ENCODE results near the gene RAPGEF2.

The RAPGEF2 gene

DNA sequence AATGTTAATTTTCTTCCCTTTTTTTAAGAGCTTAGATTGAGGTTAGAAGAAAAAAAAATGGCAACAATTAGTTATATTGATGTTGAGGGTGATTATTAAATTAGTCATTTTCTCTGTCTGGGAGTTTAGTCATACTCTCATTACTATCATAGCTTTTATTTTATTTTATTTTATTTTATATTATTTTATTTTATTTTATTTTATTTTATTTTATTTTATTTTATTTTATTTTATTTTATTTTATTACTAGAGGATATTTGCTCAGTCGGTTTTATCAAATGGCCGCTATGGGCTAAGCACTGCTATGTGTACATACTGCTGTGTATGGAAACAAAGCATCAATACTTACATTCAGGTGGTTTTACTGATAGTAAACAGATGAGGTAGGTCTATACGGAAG, 239.5 kb downstream of the RAPGEF2 start:
- TF ChIP-seq, protein P1, sequence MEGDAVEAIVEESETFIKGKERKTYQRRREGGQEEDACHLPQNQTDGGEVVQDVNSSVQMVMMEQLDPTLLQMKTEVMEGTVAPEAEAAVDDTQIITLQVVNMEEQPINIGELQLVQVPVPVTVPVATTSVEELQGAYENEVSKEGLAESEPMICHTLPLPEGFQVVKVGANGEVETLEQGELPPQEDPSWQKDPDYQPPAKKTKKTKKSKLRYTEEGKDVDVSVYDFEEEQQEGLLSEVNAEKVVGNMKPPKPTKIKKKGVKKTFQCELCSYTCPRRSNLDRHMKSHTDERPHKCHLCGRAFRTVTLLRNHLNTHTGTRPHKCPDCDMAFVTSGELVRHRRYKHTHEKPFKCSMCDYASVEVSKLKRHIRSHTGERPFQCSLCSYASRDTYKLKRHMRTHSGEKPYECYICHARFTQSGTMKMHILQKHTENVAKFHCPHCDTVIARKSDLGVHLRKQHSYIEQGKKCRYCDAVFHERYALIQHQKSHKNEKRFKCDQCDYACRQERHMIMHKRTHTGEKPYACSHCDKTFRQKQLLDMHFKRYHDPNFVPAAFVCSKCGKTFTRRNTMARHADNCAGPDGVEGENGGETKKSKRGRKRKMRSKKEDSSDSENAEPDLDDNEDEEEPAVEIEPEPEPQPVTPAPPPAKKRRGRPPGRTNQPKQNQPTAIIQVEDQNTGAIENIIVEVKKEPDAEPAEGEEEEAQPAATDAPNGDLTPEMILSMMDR (IDR thresholded peaks at IDR 0.05) = no peak

DNA sequence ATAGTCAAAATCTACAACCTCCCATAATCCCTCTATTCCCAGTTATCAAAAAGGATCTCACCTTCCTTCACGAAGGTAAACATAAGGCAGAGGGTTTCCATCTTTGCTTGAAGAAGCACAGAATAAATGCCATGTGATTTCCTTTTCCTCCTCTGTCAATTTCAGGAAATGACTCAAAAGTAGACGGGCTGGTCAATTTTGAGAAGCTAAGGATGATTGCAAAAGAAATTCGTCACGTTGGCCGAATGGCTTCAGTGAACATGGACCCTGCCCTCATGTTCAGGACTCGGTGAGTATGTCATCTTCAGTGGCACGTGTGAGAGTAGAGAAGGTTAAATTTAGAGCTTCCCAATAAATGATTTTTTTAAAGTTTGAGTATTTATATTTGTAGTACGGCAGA, 240.2 kb downstream of the RAPGEF2 start:
- TF ChIP-seq, protein P1 (IDR thresholded peaks at IDR 0.05) = no peak

DNA sequence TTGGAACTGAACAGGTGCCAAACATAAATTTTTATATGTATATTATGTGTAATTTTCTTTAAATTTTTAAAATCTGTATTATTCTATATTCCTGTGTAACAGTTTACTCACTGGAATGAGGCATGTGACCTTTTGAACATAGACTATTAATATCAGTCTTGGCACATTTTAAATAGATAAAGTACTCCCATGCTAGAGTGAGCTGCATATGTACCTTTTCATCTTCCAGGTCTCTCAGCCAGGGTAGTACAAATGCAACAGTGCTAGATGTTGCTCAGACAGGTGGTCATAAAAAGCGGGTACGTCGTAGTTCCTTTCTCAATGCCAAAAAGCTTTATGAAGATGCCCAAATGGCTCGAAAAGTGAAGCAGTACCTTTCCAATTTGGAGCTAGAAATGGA, 242.0 kb downstream of the RAPGEF2 start:
- TF ChIP-seq, protein P1 (IDR thresholded peaks at IDR 0.05) = no peak

DNA sequence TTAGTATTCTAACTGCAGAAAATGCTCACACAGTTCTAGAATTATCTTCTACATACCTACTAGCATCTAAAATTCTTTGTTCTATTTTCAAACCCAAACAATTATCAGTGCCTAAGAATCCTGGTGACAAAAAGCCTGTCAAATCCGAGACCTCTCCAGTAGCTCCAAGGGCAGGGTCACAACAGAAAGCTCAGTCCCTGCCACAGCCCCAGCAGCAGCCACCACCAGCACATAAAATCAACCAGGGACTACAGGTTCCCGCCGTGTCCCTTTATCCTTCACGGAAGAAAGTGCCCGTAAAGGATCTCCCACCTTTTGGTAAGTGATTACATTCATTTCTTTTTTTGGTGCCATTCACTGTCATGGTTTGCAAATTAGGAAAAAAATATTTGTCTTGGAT, 243.8 kb downstream of the RAPGEF2 start:
- TF ChIP-seq, protein P1 (IDR thresholded peaks at IDR 0.05) = no peak

DNA sequence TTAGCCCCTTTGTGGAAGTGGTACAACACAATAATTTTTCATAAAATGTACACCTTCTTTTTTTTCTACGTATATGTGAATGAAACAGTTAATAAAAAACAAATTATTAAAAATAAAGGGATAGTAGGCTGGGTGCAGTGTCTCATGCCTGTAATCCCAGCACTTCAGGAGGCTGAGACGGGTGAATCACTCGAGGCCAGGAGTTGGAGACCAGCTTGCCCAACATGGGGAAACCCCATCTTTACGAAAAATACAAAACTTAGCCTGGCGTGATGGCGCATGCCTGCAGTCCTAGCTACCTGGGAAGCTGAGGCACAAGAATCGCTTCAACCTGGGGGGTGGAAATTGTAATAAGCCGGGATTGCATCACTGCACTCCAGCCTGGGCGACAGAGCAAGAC, 244.9 kb downstream of the RAPGEF2 start:
- TF ChIP-seq, protein P1 (IDR thresholded peaks at IDR 0.05) = no peak

DNA sequence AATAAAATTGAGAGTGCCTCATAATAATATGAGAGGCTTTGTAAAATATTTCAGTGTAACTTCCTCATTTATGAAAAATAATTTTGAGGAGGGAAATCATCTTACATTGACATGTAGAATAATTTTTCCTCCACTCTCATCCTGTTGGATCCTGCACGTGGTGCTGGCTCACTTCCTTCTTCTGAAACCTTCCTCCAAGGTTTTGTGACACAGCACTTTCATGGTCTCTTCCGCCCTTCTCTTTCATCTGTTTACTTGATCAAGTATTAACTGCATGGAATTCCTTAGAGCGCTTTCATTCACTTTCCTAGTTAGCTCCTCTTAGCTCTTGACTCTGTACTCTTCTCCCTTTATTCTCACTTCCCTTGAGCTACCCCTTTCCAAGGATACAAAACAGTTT, 246.5 kb downstream of the RAPGEF2 start:
- TF ChIP-seq, protein P1 (IDR thresholded peaks at IDR 0.05) = no peak

DNA sequence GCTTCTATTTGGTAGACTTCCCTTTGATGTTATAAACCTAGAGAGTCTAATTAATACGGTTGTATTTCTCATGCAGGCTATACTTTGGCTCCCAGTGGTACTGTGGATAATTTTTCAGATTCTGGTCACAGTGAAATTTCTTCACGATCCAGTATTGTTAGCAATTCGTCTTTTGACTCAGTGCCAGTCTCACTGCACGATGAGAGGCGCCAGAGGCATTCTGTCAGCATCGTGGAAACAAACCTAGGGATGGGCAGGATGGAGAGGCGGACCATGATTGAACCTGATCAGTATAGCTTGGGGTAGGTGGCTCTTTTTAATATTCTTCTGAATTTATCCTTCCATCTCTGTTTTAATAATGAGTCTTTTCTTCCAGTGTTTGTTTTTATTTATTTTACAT, 249.7 kb downstream of the RAPGEF2 start:
- TF ChIP-seq, protein P1 (IDR thresholded peaks at IDR 0.05) = no peak

DNA sequence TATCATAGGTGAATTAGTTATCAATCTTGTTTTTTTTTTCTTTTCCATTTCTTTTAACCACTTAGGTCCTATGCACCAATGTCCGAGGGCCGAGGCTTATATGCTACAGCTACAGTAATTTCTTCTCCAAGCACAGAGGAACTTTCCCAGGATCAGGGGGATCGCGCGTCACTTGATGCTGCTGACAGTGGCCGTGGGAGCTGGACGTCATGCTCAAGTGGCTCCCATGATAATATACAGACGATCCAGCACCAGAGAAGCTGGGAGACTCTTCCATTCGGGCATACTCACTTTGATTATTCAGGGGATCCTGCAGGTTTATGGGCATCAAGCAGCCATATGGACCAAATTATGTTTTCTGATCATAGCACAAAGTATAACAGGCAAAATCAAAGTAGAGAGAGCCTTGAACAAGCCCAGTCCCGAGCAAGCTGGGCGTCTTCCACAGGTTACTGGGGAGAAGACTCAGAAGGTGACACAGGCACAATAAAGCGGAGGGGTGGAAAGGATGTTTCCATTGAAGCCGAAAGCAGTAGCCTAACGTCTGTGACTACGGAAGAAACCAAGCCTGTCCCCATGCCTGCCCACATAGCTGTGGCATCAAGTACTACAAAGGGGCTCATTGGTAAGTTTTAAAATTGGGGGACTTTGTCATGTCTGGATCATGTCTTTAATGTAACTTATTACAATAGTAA, 250.7 kb downstream of the RAPGEF2 start:
- TF ChIP-seq, protein P1 (IDR thresholded peaks at IDR 0.05) = no peak

All from LNCAP (cell line).